AG08395 (cell line): ENCODE data around the gene SAA4.
"Not testable (repeated sequence)": the region's sequence is repeated elsewhere in the genome, so short reads cannot be mapped to it uniquely, and the experiment has no call there.

ENCODE experiments used
- DNase-seq: peaks from one replicate; pipeline ENCODE4 v3.0.0; 2012; ENCODE audit warnings: mixed read lengths, low spot score

SAA4 gene

GRCh38 chr11:18236664-18237356 is at the start of gene SAA4:
TSS of gene SAA4 (minus strand) at chr11:18236802. CDS start at chr11:18235926, 876 bp downstream.
- no peak for DNase-seq

GRCh38 chr11:18285841-18286240 is 49.2 kb upstream of the SAA4 start:
- no peak for DNase-seq

GRCh38 chr11:18282626-18283025 is 46.0 kb upstream of the SAA4 start:
- DNase-seq, result no peak

GRCh38 chr11:18280438-18281045 is 43.9 kb upstream of the SAA4 start:
- no peak for DNase-seq

- DNase-seq, result no peak
Measured at GRCh38 chr11:18277565-18278271, 41.1 kb upstream of the SAA4 start.

GRCh38 chr11:18271206-18271605 is 34.6 kb upstream of the SAA4 start:
- DNase-seq, result no peak

- no peak for DNase-seq
Measured at GRCh38 chr11:18270102-18270501, 33.5 kb upstream of the SAA4 start.

- DNase-seq, result not testable (repeated sequence)
Measured at GRCh38 chr11:18269252-18269651, 32.6 kb upstream of the SAA4 start.

GRCh38 chr11:18267335-18268133 is 30.9 kb upstream of the SAA4 start:
- DNase-seq, result not testable (repeated sequence)

- DNase-seq, result no peak
Measured at GRCh38 chr11:18265949-18266348, 29.3 kb upstream of the SAA4 start, which contains the start of gene SAA1. TSS of gene SAA1 (plus strand) at chr11:18266264. CDS start at chr11:18266888, 624 bp downstream.

- no peak for DNase-seq
Measured at GRCh38 chr11:18264677-18265555, 28.3 kb upstream of the SAA4 start.

- DNase-seq, result no peak
Measured at GRCh38 chr11:18264035-18264434, 27.4 kb upstream of the SAA4 start.

GRCh38 chr11:18262681-18263350 is 26.2 kb upstream of the SAA4 start:
- DNase-seq, result not testable (repeated sequence)

GRCh38 chr11:18261721-18262120 is 25.1 kb upstream of the SAA4 start:
- no peak for DNase-seq

GRCh38 chr11:18259259-18259658 is 22.7 kb upstream of the SAA4 start:
- DNase-seq, result no peak

GRCh38 chr11:18254781-18255361 is 18.3 kb upstream of the SAA4 start:
- DNase-seq, result no peak

GRCh38 chr11:18253778-18254338 is 17.3 kb upstream of the SAA4 start:
- DNase-seq, result no peak

GRCh38 chr11:18253233-18253632 is 16.6 kb upstream of the SAA4 start:
- DNase-seq, result no peak

- DNase-seq, result no peak
Measured at GRCh38 chr11:18248561-18248960, 12.0 kb upstream of the SAA4 start, which contains the start of gene SAA2. TSS of gene SAA2 (minus strand) at chr11:18248668. CDS start at chr11:18248011, 657 bp downstream.

- not testable (repeated sequence) for DNase-seq
Measured at GRCh38 chr11:18247191-18247581, 10.6 kb upstream of the SAA4 start.
